A549 (cell line): ENCODE data around the gene FBXL13. TPM values are rescaled to one million over a fixed set of nuclear protein-coding genes. Genes with fewer than 3 reads are reported as not detected.

Experiments
- ATAC-seq, 2 experiments: fragments of 200-7000 bp in 1 of 2; fragments of >200 bp in 1 of 2; cut with Nextera tagmentation in 1 of 2; cut with Tn5 transposase in 1 of 2; 3 replicates each; pipeline versions ENCODE4 v1.8.0 to v1.9.1; 2018 to 2020; ENCODE audit warnings: mild to moderate bottlenecking in 1 of 2, moderate library complexity in 1 of 2
- CTCF ChIA-PET: fragments of 300-600 bp; sonication (Branson Sonifier 250); formaldehyde crosslinking; extraction: SDS; loops from one replicate; lab custom pipeline; 2021; ENCODE audit warnings: antibody characterized with exemption, inconsistent platforms; lab: Yijun Ruan, JAX
- POLR2A ChIA-PET: fragments of 350-600 bp; formaldehyde crosslinking; extraction: SDS; loops from one replicate; lab custom pipeline; 2021; ENCODE audit warnings: antibody characterized with exemption, inconsistent platforms; lab: Yijun Ruan, JAX
- DNase-seq, 2 experiments: peaks; one replicate each; pipeline versions ENCODE4 v3.0.0 to v3.0.0-alpha.2; 2011 to 2016; ENCODE audit warnings: low read depth in 1 of 2, low spot score in 1 of 2
- FAIRE-seq: peaks from 2 replicates; lab custom pipeline; 2011; peaks lifted over from hg19 to GRCh38; lab: Jason Lieb, UNC
- H3K27ac ChIP-seq, 2 experiments: fragments of >200 bp; sonication (Bioruptor Twin); formaldehyde crosslinking; 3 replicates each; pipeline ENCODE4 v1.5.1; 2016 to 2017
- H3K4me1 ChIP-seq: fragments of >200 bp; sonication (Bioruptor Twin); formaldehyde crosslinking; 3 replicates; pipeline ENCODE4 v1.6.1; 2016
- H3K4me2 ChIP-seq: fragments of >200 bp; sonication (Bioruptor Twin); formaldehyde crosslinking; 3 replicates; pipeline ENCODE4 v1.6.1; 2016
- H3K4me3 ChIP-seq: fragments of >200 bp; sonication (Bioruptor Twin); formaldehyde crosslinking; 3 replicates; pipeline ENCODE4 v1.5.1; 2016
- H3K9me3 ChIP-seq: fragments of >200 bp; sonication (Bioruptor Twin); formaldehyde crosslinking; 3 replicates; pipeline ENCODE4 v1.6.1; 2016
- BHLHE40 ChIP-seq: IDR thresholded peaks from 2 replicates; pipeline ENCODE4 v1.6.1; 2012; ENCODE audit warnings: low read depth, low read length, inconsistent platforms
- CBX8 ChIP-seq: fragments of 200-600 bp; sonication (generic); IDR thresholded peaks from 2 replicates; pipeline ENCODE4 v1.6.1; 2016
- CEBPB ChIP-seq, 2 experiments: fragments of >200 bp in 1 of 2; sonication (Bioruptor Twin) in 1 of 2; formaldehyde crosslinking in 1 of 2; IDR thresholded peaks; 2 replicates each; pipeline ENCODE4 v1.6.1; 2012 to 2016
- EHF ChIP-seq: fragments of 250-450 bp; sonication (Bioruptor Pico); IDR thresholded peaks from 2 replicates; pipeline ENCODE4 v1.5.0; 2020; ENCODE audit warnings: mild to moderate bottlenecking
- GATA3 ChIP-seq: IDR thresholded peaks from 2 replicates; pipeline ENCODE4 v1.6.1; 2012; ENCODE audit warnings: borderline replicate concordance
- HOXA7 ChIP-seq: fragments of 250-450 bp; sonication (Bioruptor Pico); IDR thresholded peaks from 2 replicates; pipeline ENCODE4 v1.5.0; 2020; ENCODE audit warnings: mild to moderate bottlenecking, moderate library complexity
- JUNB ChIP-seq: fragments of >200 bp; sonication (Bioruptor Twin); formaldehyde crosslinking; IDR thresholded peaks from 2 replicates; pipeline ENCODE4 v1.6.1; 2016
- KDM1A ChIP-seq: fragments of 200-600 bp; sonication (generic); IDR thresholded peaks from 2 replicates; pipeline ENCODE4 v1.6.1; 2016; ENCODE audit warnings: low read depth, mild to moderate bottlenecking
- MAFK ChIP-seq: fragments of 450-650 bp; IDR thresholded peaks from 2 replicates; pipeline ENCODE4 v1.6.1; 2014; ENCODE audit not compliant: partially characterized antibody
- MYC ChIP-seq: IDR thresholded peaks from 2 replicates; pipeline ENCODE4 v1.6.1; 2012; ENCODE audit warnings: mild to moderate bottlenecking, inconsistent platforms, low read length, improper control_type of control experiment, borderline replicate concordance
- NFE2L2 ChIP-seq: fragments of 150-350 bp; conservative IDR thresholded peaks from 2 replicates; pipeline ENCODE4 v1.6.1; 2014; ENCODE audit warnings: low read length
- NR3C1 ChIP-seq: fragments of >200 bp; sonication (Bioruptor Twin); formaldehyde crosslinking; IDR thresholded peaks from 3 replicates; pipeline ENCODE4 v1.6.1; 2017
- POLR2A ChIP-seq: IDR thresholded peaks from 2 replicates; pipeline ENCODE4 v1.6.1; 2012; ENCODE audit warnings: mild to moderate bottlenecking, low read length
- POLR2AphosphoS2 ChIP-seq: conservative IDR thresholded peaks from 2 replicates; pipeline ENCODE4 v1.6.1; 2012; ENCODE audit warnings: low read length, improper control_type of control experiment, inconsistent platforms
- RAD21 ChIP-seq, 2 experiments: fragments of >200 bp in 1 of 2; sonication (Bioruptor Twin) in 1 of 2; formaldehyde crosslinking in 1 of 2; IDR thresholded peaks in 1 of 2; conservative IDR thresholded peaks in 1 of 2; 2 replicates in 1 of 2; 3 replicates in 1 of 2; pipeline ENCODE4 v1.6.1; 2012 to 2018; ENCODE audit warnings: inconsistent platforms in 1 of 2
- RARB ChIP-seq: fragments of 250-450 bp; sonication (Bioruptor Pico); IDR thresholded peaks from 2 replicates; pipeline ENCODE4 v1.8.0; 2021; ENCODE audit warnings: mild to moderate bottlenecking, moderate library complexity
- RNF2 ChIP-seq: fragments of 200-600 bp; sonication (generic); IDR thresholded peaks from 2 replicates; pipeline ENCODE4 v1.6.1; 2016; ENCODE audit warnings: low read depth, mild to moderate bottlenecking, antibody characterized with exemption, moderate library complexity, borderline replicate concordance
- ZNF302 ChIP-seq: fragments of 250-450 bp; sonication (Bioruptor Pico); IDR thresholded peaks from 2 replicates; pipeline ENCODE4 v1.9.0; 2021; ENCODE audit warnings: inconsistent platforms, mild to moderate bottlenecking, moderate library complexity
- ZSCAN20 ChIP-seq: fragments of 250-450 bp; sonication (Bioruptor Pico); IDR thresholded peaks from 2 replicates; pipeline ENCODE4 v1.8.0; 2022; ENCODE audit warnings: mild to moderate bottlenecking, moderate library complexity
- WGBS: methylation state at CpG from one replicate; pipeline ENCODE4 v1.1.6; 2017; ENCODE audit errors: missing lambda C conversion rate; 5-methylcytosine and 5-hydroxymethylcytosine counted together
- polyA plus RNA-seq, 4 experiments: library from polyadenylated mRNA; depleted of rRNA in 3 of 4; stranded (reverse); fragments of >200 nt; fragmentation: RNase III in 1 of 4; extraction: RNeasy Plus Mini Kit Qiagen cat#74134 plus additional on column Dnase treatment in 1 of 4; gene quantifications; 2 replicates in 3 of 4; 3 replicates in 1 of 4; pipeline ENCODE4 v1.2.3, GENCODE V29; 2011 to 2017
- TF ChIP-seq, protein P1 (sequence below): fragments of 450-650 bp; IDR thresholded peaks from 2 replicates; pipeline ENCODE4 v1.6.1; 2014; ENCODE audit warnings: antibody characterized with exemption
- TF ChIP-seq, protein P2 (sequence below): fragments of 250-450 bp; sonication (Bioruptor Pico); IDR thresholded peaks from 2 replicates; pipeline ENCODE4 v1.5.0; 2021; ENCODE audit warnings: mild to moderate bottlenecking, moderate library complexity, borderline replicate concordance
- TF ChIP-seq, protein P3 (sequence below): fragments of >200 bp; sonication (Bioruptor Twin); formaldehyde crosslinking; IDR thresholded peaks from 3 replicates; pipeline ENCODE4 v1.5.1; 2016
- TF ChIP-seq, protein P4 (sequence below): fragments of 150-350 bp; IDR thresholded peaks from 2 replicates; pipeline ENCODE4 v1.6.1; 2014; ENCODE audit warnings: low read depth, mild to moderate bottlenecking, low read length
- TF ChIP-seq, protein P5 (sequence below): IDR thresholded peaks from 2 replicates; pipeline ENCODE4 v1.6.1; 2012
- TF ChIP-seq, protein P6 (sequence below): fragments of 250-450 bp; sonication (Bioruptor Pico); IDR thresholded peaks from 2 replicates; pipeline ENCODE4 v1.5.0; 2020; ENCODE audit warnings: low read depth, mild to moderate bottlenecking, moderate library complexity

FBXL13 gene
- polyA plus RNA-seq, 2 of the 4 experiments (the other 2 are of a cell fraction): 0.45 to 0.70 TPM

DNA sequence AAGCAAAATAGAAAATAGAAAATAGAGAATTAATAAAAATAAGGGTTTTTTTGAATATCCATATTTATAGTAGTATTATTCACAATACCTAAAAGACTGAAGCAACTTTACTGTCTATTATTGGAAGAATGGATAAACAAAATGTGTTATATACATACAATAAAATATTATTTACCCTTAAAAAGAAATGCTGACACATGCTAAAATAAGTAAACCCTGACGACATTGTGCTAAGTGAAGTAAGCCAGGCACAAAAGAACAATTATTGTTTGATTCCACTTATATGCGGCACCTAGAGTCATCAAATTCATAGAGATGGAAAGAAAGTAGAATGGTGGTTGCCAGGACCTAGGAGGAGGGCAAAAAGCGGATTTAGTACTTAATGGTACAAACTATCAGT is 122.8 kb downstream of the FBXL13 start:
- Histone ChIP-seq H3K4me1 (no peaks in the 10 kb centered on the region), H3K4me3 (no peak overlapping the region), H3K9me3 (peaks cover 1% of the 10 kb centered on the region; the same call in 1 of the 3 replicates), H3K4me2 (no peak overlapping the region), H3K27ac (no peak overlapping the region)
- ChIA-PET CTCF (no interaction called here), POLR2A (no interaction called here)
- TF ChIP-seq RAD21 (conservative IDR thresholded peaks at IDR 0.05 in 1 of 2, IDR thresholded peaks at IDR 0.05 in 1 of 2) (no peak), MAFK (peak; percentile 90)
- FAIRE-seq (no peak), DNase-seq (no peak), ATAC-seq (no peak)
- WGBS: 91% methylated on average over 3 of the region's 3 CpGs

DNA sequence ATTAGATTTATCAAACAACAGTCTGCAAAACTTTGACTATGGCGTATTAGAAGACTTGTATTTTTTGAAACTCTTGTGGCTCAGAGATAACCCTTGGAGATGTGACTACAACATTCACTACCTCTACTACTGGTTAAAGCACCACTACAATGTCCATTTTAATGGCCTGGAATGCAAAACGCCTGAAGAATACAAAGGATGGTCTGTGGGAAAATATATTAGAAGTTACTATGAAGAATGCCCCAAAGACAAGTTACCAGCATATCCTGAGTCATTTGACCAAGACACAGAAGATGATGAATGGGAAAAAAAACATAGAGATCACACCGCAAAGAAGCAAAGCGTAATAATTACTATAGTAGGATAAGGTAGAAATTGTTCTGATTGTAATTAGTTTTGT is 130.4 kb downstream of the FBXL13 start:
- no peak for DNase-seq
- WGBS: 86% methylated on average over 4 of the region's 4 CpGs
- peaks cover 8% of the 10 kb centered on the region; the same call in 1 of the 3 replicates for H3K4me1 ChIP-seq
- H3K9me3 ChIP-seq: no peaks in the 10 kb centered on the region
- no peak overlapping the region for H3K4me2 ChIP-seq
- no peak overlapping the region for H3K4me3 ChIP-seq
- TF ChIP-seq, protein P1, sequence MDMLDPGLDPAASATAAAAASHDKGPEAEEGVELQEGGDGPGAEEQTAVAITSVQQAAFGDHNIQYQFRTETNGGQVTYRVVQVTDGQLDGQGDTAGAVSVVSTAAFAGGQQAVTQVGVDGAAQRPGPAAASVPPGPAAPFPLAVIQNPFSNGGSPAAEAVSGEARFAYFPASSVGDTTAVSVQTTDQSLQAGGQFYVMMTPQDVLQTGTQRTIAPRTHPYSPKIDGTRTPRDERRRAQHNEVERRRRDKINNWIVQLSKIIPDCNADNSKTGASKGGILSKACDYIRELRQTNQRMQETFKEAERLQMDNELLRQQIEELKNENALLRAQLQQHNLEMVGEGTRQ: no peak
- TF ChIP-seq BHLHE40 (no peak), RNF2 (no peak), POLR2A (no peak), HOXA7 (CRISPR knock-in tag) (no peak), ZSCAN20 (CRISPR knock-in tag) (no peak), KDM1A (no peak)
- TF ChIP-seq, protein P2, sequence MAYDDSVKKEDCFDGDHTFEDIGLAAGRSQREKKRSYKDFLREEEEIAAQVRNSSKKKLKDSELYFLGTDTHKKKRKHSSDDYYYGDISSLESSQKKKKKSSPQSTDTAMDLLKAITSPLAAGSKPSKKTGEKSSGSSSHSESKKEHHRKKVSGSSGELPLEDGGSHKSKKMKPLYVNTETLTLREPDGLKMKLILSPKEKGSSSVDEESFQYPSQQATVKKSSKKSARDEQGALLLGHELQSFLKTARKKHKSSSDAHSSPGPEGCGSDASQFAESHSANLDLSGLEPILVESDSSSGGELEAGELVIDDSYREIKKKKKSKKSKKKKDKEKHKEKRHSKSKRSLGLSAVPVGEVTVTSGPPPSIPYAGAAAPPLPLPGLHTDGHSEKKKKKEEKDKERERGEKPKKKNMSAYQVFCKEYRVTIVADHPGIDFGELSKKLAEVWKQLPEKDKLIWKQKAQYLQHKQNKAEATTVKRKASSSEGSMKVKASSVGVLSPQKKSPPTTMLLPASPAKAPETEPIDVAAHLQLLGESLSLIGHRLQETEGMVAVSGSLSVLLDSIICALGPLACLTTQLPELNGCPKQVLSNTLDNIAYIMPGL (CRISPR knock-in tag): no peak
- TF ChIP-seq, protein P3, sequence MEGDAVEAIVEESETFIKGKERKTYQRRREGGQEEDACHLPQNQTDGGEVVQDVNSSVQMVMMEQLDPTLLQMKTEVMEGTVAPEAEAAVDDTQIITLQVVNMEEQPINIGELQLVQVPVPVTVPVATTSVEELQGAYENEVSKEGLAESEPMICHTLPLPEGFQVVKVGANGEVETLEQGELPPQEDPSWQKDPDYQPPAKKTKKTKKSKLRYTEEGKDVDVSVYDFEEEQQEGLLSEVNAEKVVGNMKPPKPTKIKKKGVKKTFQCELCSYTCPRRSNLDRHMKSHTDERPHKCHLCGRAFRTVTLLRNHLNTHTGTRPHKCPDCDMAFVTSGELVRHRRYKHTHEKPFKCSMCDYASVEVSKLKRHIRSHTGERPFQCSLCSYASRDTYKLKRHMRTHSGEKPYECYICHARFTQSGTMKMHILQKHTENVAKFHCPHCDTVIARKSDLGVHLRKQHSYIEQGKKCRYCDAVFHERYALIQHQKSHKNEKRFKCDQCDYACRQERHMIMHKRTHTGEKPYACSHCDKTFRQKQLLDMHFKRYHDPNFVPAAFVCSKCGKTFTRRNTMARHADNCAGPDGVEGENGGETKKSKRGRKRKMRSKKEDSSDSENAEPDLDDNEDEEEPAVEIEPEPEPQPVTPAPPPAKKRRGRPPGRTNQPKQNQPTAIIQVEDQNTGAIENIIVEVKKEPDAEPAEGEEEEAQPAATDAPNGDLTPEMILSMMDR: no peak
- TF ChIP-seq, protein P4, sequence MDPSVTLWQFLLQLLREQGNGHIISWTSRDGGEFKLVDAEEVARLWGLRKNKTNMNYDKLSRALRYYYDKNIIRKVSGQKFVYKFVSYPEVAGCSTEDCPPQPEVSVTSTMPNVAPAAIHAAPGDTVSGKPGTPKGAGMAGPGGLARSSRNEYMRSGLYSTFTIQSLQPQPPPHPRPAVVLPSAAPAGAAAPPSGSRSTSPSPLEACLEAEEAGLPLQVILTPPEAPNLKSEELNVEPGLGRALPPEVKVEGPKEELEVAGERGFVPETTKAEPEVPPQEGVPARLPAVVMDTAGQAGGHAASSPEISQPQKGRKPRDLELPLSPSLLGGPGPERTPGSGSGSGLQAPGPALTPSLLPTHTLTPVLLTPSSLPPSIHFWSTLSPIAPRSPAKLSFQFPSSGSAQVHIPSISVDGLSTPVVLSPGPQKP: no peak
- TF ChIP-seq, all 56 proteins: peak for 0
- CTCF ChIA-PET: no interaction called here
- FAIRE-seq (no peak), ATAC-seq (no peak)
- no peak overlapping the region for H3K27ac ChIP-seq
- POLR2A ChIA-PET: no interaction called here

DNA sequence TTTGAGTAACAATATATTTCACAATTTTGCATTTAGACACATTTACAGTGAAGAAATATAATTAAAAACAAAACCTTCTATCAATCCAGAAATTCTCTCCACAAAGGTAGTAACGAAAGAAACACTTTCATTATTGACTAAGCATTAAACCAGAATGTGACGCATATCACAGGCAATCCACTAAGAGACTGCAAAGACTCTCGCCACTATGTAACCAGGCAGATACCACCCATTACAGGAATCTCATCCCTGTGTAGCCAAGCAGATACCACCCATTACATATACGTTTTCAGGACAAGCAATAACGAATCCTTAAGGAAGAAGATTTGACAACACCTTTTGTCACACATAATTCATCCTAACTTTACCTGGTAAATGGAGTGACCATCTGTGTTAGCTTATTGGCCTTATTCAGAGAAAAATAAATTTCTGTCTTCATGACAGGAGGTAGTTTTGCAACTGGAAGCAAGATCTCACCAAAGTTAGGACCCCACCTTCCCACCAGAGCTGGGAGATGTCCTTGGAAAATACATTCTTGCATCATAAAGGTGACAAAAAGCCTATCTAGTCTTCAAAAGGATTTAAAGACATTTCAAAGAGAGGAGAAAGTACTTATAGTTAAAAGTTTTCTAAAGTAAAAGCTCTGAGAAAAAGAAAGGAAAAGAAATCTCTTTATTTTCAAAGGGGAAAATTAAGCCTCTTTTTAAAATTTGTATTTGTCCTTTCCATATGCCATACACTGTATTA is 131.0 kb downstream of the FBXL13 start:
- no peak for DNase-seq
- H3K4me1 ChIP-seq: peaks cover 8% of the 10 kb centered on the region; the same call in 1 of the 3 replicates
- WGBS: 82% methylated on average over 5 of the region's 5 CpGs
- no peaks in the 10 kb centered on the region for H3K9me3 ChIP-seq
- no peak overlapping the region for H3K4me3 ChIP-seq
- CTCF ChIA-PET: interaction anchor here (0.7 kb wide), 1 partner anchor 9 kb away, joined by 3 read pairs; no protein-coding TSS in a partner anchor
- ATAC-seq: no peak
- FAIRE-seq: no peak
- H3K4me2 ChIP-seq: no peak overlapping the region
- H3K27ac ChIP-seq: no peak overlapping the region
- POLR2A ChIA-PET: no interaction called here
- TF ChIP-seq NFE2L2: no peak
- TF ChIP-seq CEBPB (IDR thresholded peaks at IDR 0.05): no peak
- no peak for TF ChIP-seq POLR2AphosphoS2
- TF ChIP-seq EHF (CRISPR knock-in tag): no peak
- TF ChIP-seq, protein P5, sequence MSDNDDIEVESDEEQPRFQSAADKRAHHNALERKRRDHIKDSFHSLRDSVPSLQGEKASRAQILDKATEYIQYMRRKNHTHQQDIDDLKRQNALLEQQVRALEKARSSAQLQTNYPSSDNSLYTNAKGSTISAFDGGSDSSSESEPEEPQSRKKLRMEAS: no peak
- no peak for TF ChIP-seq HOXA7 (CRISPR knock-in tag)
- TF ChIP-seq ZNF302 (CRISPR knock-in tag): no peak
- TF ChIP-seq RARB (CRISPR knock-in tag): no peak
- TF ChIP-seq, protein P2 (CRISPR knock-in tag): no peak
- TF ChIP-seq BHLHE40: no peak
- TF ChIP-seq GATA3: no peak
- TF ChIP-seq NR3C1: no peak
- TF ChIP-seq CBX8: no peak
- TF ChIP-seq, protein P6, sequence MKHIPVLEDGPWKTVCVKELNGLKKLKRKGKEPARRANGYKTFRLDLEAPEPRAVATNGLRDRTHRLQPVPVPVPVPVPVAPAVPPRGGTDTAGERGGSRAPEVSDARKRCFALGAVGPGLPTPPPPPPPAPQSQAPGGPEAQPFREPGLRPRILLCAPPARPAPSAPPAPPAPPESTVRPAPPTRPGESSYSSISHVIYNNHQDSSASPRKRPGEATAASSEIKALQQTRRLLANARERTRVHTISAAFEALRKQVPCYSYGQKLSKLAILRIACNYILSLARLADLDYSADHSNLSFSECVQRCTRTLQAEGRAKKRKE (CRISPR knock-in tag): no peak
- no peak for TF ChIP-seq MYC
- TF ChIP-seq JUNB: no peak
